AG09319 (cell line): ENCODE measurements around the gene SLC35E1.

Experiments
- DNase-seq: peaks from one replicate; pipeline ENCODE4 v3.0.0-alpha.2; 2010; ENCODE audit warnings: low read depth; ENCODE audit errors: extremely low read depth
- TF ChIP-seq, protein P1 (sequence below): IDR thresholded peaks from 2 replicates; pipeline ENCODE4 v1.5.1; 2011; ENCODE audit warnings: low read depth, mild to moderate bottlenecking, inconsistent platforms, low read length, moderate library complexity

SLC35E1 gene

DNA sequence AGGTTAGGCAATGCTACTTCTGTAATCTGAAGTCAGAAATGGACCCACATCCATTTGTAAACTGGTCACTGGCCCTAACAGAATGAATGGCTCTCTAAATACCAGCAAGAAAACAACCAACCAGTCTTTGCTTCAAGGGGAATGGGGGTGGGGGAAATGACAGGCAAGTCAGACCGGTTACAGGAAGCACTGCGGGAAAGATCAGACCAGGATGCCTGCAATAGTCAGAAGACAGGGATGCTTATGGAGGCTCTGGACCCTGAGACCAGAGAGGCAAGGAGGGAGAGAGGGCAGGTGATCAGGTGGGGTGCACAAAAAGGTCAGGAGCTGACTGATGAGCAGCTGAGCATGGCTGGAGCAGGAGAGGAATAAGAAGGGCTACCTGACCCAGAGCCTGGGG, 42.7 kb upstream of the SLC35E1 start:
- no peak for DNase-seq
- TF ChIP-seq, protein P1, sequence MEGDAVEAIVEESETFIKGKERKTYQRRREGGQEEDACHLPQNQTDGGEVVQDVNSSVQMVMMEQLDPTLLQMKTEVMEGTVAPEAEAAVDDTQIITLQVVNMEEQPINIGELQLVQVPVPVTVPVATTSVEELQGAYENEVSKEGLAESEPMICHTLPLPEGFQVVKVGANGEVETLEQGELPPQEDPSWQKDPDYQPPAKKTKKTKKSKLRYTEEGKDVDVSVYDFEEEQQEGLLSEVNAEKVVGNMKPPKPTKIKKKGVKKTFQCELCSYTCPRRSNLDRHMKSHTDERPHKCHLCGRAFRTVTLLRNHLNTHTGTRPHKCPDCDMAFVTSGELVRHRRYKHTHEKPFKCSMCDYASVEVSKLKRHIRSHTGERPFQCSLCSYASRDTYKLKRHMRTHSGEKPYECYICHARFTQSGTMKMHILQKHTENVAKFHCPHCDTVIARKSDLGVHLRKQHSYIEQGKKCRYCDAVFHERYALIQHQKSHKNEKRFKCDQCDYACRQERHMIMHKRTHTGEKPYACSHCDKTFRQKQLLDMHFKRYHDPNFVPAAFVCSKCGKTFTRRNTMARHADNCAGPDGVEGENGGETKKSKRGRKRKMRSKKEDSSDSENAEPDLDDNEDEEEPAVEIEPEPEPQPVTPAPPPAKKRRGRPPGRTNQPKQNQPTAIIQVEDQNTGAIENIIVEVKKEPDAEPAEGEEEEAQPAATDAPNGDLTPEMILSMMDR = no peak

DNA sequence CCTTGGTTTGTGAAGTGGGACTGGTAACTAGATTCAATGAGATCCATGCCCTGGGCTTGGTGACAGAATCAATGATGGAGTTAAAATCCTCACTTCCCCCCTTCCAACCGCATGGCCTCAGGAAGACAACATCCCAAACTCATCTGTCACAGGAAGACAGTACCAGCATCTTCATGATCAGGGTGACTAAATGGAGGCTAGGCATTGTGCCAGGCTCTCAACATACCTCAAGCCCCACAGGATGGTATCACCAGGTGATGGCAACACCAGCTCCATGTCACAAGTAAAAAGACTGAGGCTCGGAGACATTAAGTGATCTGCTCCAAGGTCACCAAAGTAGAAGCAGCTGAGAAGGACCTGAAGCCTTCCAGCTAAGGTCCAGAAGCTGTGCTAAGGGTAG, 41.6 kb upstream of the SLC35E1 start:
- no peak for DNase-seq
- TF ChIP-seq, protein P1 = no peak

DNA sequence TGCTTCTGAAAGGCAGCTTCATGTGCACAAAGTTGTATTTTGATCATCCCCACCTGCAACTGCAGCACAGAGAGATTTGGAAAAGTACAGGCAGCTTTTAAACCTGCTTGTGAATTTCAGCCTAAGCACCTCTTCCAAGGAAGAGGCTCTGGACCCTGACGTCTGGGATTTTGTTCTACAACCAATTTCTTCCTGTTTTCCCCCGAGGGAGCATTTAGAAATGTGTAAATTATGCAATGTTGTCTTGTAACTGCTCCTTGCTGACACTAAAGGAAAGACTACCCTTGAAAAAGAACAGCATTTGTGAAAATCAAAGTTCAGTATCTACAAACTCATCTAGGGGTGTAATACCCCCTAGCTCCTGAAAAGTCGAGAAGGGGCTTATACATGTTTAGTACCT, 40.4 kb upstream of the SLC35E1 start:
- TF ChIP-seq, protein P1 = no peak
- no peak for DNase-seq

DNA sequence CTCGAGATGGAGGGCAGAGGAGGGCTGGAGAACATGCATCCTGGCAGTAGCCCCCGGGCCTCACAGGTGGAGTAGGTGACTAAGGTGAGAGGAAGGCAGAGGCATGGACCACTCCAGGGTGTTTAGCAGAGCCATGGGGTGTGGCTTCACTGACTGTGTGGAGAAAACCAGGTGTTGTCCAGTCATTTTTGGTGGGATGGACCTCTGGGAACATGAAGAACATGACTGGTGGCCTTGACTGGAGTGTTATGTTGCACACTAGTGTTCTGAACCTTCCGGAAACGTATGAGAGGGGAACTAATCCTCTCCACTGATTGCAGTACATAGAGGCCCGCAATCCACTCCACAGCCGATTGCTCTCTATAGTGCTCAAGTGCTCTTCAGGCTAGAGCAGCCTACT, 38.9 kb upstream of the SLC35E1 start:
- TF ChIP-seq, protein P1 = no peak
- no peak for DNase-seq

DNA sequence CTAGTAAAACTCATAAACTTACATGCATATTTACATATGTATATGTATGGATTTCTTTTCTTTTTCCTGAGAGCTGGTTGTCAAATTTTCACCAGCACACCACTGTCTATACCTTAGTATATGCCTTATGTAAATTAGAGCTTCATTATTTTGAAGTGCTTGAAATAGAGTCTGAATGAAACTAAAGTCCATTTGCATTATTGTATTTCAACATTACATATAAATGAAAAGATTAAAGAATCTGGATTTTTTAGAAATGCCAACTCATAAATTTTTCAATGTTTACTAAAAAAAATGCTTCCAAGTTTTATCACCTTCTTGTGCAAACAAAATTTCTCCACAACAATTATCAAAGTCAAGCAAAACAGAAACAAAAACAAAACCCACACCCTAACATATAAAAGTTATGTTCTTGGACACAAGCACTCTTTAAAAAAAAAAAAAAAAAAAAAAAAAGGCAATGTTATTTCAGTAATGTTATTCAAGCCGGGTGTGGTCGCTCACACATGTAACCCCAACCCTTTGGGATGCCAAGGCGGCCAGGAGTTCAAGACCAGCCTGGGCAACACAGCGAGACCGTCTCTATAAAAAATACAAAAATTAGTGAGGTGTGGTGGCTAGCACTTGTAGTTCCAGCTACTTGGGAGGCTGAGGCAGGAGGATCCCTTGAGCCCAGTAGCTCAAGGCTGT, 37.4 kb upstream of the SLC35E1 start:
- TF ChIP-seq, protein P1 = no peak
- DNase-seq = no peak

DNA sequence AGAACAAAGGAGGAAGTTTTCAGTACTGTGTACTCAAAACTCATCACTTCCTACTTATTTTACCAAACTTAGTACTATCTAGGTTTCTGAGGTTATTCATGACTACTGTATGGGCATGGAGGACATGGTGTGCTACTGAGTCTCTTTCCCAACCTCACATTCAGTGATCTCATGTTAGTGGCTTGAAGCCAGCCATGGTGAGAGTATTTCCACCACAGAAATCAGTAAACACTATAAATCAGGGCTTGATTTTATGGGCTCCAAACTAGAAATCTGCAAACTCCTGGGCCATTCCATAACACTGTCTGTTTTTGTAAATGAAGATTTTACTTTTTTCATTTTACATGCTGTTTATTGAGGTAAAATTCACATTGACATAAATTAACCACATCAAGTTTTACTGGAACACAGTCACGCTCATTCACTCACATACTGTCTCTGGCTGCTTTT, 36.1 kb upstream of the SLC35E1 start:
- TF ChIP-seq, protein P1 = no peak

DNA sequence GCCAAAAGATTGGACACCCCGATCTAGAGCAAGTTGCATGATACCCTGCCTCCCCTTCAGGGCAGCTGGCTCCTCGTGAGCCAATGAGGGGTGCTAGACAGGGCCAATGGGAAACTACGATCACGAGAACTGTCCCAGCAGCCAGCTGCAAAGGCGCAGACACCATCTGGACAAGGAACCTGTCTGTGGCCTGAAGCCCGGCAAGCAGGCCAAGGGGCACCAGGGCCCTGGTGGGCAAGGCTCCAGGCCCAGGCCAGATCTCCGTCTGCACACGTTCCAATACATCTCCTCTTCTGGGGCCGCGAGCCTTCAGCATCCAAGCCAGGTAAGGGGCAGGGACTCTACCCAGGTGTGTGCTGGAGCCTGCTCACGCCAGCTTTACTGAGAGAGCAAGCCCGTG, 35.6 kb upstream of the SLC35E1 start:
- no peak for DNase-seq
- TF ChIP-seq, protein P1 = no peak

More for the DNA sequence above, 36.1 kb upstream of the SLC35E1 start:
- peak; percentile 16 for DNase-seq
